Right lobe of liver (tissue), 6 donors: ENCODE measurements around the gene SCGB3A1. TPM values are rescaled to one million over a fixed set of nuclear protein-coding genes. Genes with fewer than 3 reads are reported as not detected.

ENCODE experiments used
- ATAC-seq, 4 donors: fragments of 200-7000 bp; cut with Tn5 transposase; one replicate each; pipeline ENCODE4 v1.9.1; 2020; ENCODE audit warnings: mild to moderate bottlenecking in 4 of 4, moderate library complexity in 4 of 4
- DNase-seq, 3 donors: peaks; one replicate each; pipeline ENCODE4 v3.0.0-alpha.2; 2020
- H3K27ac ChIP-seq, 3 donors: fragments of 200-600 bp; one replicate each; pipeline ENCODE4 v1.8.0; 2022
- H3K27me3 ChIP-seq, 2 donors: fragments of 200-600 bp; one replicate each; pipeline ENCODE4 v1.8.0; 2022
- H3K36me3 ChIP-seq, 4 donors: fragments of 200-600 bp; sonication (generic) in 1 of 4; one replicate each; pipeline versions ENCODE4 v1.5.1 to v1.8.0; 2017 to 2022; ENCODE audit warnings: control low read depth in 1 of 4
- H3K4me1 ChIP-seq, 4 donors: fragments of 200-600 bp; sonication (generic) in 1 of 4; one replicate each; pipeline versions ENCODE4 v1.5.1 to v1.8.0; 2017 to 2022; ENCODE audit warnings: control low read depth in 1 of 4
- H3K4me3 ChIP-seq, 3 donors: fragments of 200-600 bp; one replicate each; pipeline ENCODE4 v1.8.0; 2022
- H3K9me3 ChIP-seq, 4 donors: fragments of 200-600 bp; sonication (generic) in 1 of 4; one replicate each; pipeline versions ENCODE4 v1.5.1 to v1.8.0; 2017 to 2022; ENCODE audit warnings: control low read depth in 1 of 4
- POLR2A ChIP-seq: fragments of 450-650 bp; IDR thresholded peaks from one replicate; pipeline ENCODE4 v1.6.1; 2017; ENCODE audit warnings: antibody characterized with exemption, mild to moderate bottlenecking
- WGBS: methylation state at CpG from one replicate; pipeline ENCODE4 v1.1.6; 2018; ENCODE audit warnings: low coverage, low lambda C conversion rate; ENCODE audit not compliant: insufficient coverage; ENCODE audit errors: missing lambda C conversion rate; 5-methylcytosine and 5-hydroxymethylcytosine counted together
- intact Hi-C, 2 donors: fragments of 100-400 bp; cut with DNase I; formaldehyde crosslinking; loops; one replicate each; pipeline versions ENCODE4 v1.11.2 to v1.14.1; 2022
- total RNA-seq, 6 experiments: library from RNA; depleted of rRNA in 2 of 6; stranded (reverse); fragments of >200 nt in 2 of 6; fragmentation: NEBNext Ultra II Directional in 3 of 6; extraction: Animal tissue kit (Norgen Biotek cat#: 25700) in 3 of 6; gene quantifications; one replicate each; pipeline versions ENCODE4 v1.1.0 to v1.2.4, GENCODE V29; 2016 to 2023
- TF ChIP-seq, protein P1 (sequence below), 4 donors: fragments of 200-600 bp in 3 of 4; fragments of 450-650 bp in 1 of 4; IDR thresholded peaks; one replicate each; pipeline versions ENCODE4 v1.5.1 to v1.8.0; 2016 to 2022; ENCODE audit warnings: antibody characterized with exemption in 4 of 4, mild to moderate bottlenecking in 2 of 4
- donor health status: DM: no; HTN: yes; CAD: no.
- donor health status: DM: no; HTN: no; CAD: no.
- donor health status: DM: no; HTN: no; CAD: no.
- donor health status: DM: no; HTN: yes; CAD: no.
- donor health status: DM: no; HTN: yes; CAD: no.

The SCGB3A1 gene
- total RNA-seq, 6 experiments from 2014 or later: 0.57 to 3.3 TPM; not detected in 4

- 49% methylated on average over 3 of the region's 44 CpGs for WGBS
- TF ChIP-seq, protein P1, sequence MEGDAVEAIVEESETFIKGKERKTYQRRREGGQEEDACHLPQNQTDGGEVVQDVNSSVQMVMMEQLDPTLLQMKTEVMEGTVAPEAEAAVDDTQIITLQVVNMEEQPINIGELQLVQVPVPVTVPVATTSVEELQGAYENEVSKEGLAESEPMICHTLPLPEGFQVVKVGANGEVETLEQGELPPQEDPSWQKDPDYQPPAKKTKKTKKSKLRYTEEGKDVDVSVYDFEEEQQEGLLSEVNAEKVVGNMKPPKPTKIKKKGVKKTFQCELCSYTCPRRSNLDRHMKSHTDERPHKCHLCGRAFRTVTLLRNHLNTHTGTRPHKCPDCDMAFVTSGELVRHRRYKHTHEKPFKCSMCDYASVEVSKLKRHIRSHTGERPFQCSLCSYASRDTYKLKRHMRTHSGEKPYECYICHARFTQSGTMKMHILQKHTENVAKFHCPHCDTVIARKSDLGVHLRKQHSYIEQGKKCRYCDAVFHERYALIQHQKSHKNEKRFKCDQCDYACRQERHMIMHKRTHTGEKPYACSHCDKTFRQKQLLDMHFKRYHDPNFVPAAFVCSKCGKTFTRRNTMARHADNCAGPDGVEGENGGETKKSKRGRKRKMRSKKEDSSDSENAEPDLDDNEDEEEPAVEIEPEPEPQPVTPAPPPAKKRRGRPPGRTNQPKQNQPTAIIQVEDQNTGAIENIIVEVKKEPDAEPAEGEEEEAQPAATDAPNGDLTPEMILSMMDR (IDR thresholded peaks at IDR 0.05): no peak
- no peak for TF ChIP-seq POLR2A
Observed at GRCh38 chr5:180628827-180629750, 37.8 kb upstream of the SCGB3A1 start.

GRCh38 chr5:180628211-180628610, 36.9 kb upstream of the SCGB3A1 start:
- TF ChIP-seq, protein P1 (IDR thresholded peaks at IDR 0.05): no peak
- no peak for TF ChIP-seq POLR2A
- Histone ChIP-seq H3K9me3 (no peaks in the 10 kb centered on the region), H3K27ac (no peak overlapping the region), H3K4me1 (no peaks in the 10 kb centered on the region), H3K27me3 (no peaks in the 10 kb centered on the region), H3K4me3 (no peak overlapping the region), H3K36me3 (no peaks in the 10 kb centered on the region)
- no peak for DNase-seq
- no peak for ATAC-seq
- no CpG with 5 or more reads among the region's 14 CpGs for WGBS
- intact Hi-C loops: no loop called here

More at GRCh38 chr5:180628827-180629750, 37.8 kb upstream of the SCGB3A1 start:
- no peak for DNase-seq
- Histone ChIP-seq H3K4me3 (no peak overlapping the region), H3K27me3 (no peaks in the 10 kb centered on the region), H3K27ac (no peak overlapping the region), H3K9me3 (no peaks in the 10 kb centered on the region), H3K4me1 (no peaks in the 10 kb centered on the region), H3K36me3 (no peaks in the 10 kb centered on the region)
- intact Hi-C loops: no loop called here
- no peak for ATAC-seq

- Histone ChIP-seq H3K9me3 (no peaks in the 10 kb centered on the region), H3K4me3 (no peak overlapping the region), H3K27me3 (no peaks in the 10 kb centered on the region), H3K36me3 (no peaks in the 10 kb centered on the region), H3K27ac (no peak overlapping the region), H3K4me1 (no peaks in the 10 kb centered on the region)
- ATAC-seq: no peak
- no peak for DNase-seq
- WGBS: 82% methylated on average over 6 of the region's 12 CpGs
- TF ChIP-seq POLR2A: no peak
- TF ChIP-seq, protein P1 (IDR thresholded peaks at IDR 0.05): no peak
- intact Hi-C loops: no loop called here
Observed at GRCh38 chr5:180627386-180628120, 36.3 kb upstream of the SCGB3A1 start.

GRCh38 chr5:180626661-180627385, 35.5 kb upstream of the SCGB3A1 start:
- WGBS: 56% methylated on average over 7 of the region's 15 CpGs
- Histone ChIP-seq H3K4me1 (no peaks in the 10 kb centered on the region), H3K27ac (no peak overlapping the region), H3K36me3 (no peaks in the 10 kb centered on the region), H3K9me3 (no peaks in the 10 kb centered on the region), H3K27me3 (no peaks in the 10 kb centered on the region), H3K4me3 (no peak overlapping the region)
- TF ChIP-seq POLR2A: no peak
- TF ChIP-seq, protein P1 (IDR thresholded peaks at IDR 0.05): no peak
- ATAC-seq (no peak), DNase-seq (no peak)
- intact Hi-C loops: no loop called here
